Measurements from ENCODE around the gene DLGAP5.

DLGAP5 gene

GRCh38 chr14:55129428-55130195 is 61.8 kb downstream of the DLGAP5 start:
- DNase-seq (ENCODE audit: low read depth): peak; percentile 32

GRCh38 chr14:55129086-55129427 is 62.3 kb downstream of the DLGAP5 start, which contains the start of gene LGALS3:
TSS of gene LGALS3 (plus strand) at chr14:55129252. CDS start at chr14:55137374, 8,122 bp downstream.
- peak; percentile 20 for DNase-seq (ENCODE audit: low read depth)

GRCh38 chr14:55128386-55129085 is 62.8 kb downstream of the DLGAP5 start:
- no peak for DNase-seq (ENCODE audit: low read depth)

GRCh38 chr14:55127460-55127951 is 63.9 kb downstream of the DLGAP5 start:
- no peak for DNase-seq (ENCODE audit: low read depth)

- no peak for DNase-seq (ENCODE audit: low read depth)
Measured at GRCh38 chr14:55126932-55127459, 64.4 kb downstream of the DLGAP5 start.

- DNase-seq (ENCODE audit: low read depth): no peak
Measured at GRCh38 chr14:55126034-55126433, 65.4 kb downstream of the DLGAP5 start.

- DNase-seq (ENCODE audit: low read depth): no peak
Measured at GRCh38 chr14:55125403-55125802, 66.0 kb downstream of the DLGAP5 start.

GRCh38 chr14:55124774-55125386 is 66.5 kb downstream of the DLGAP5 start:
- no peak for DNase-seq (ENCODE audit: low read depth)

- no peak for DNase-seq (ENCODE audit: low read depth)
Measured at GRCh38 chr14:55123852-55124639, 67.3 kb downstream of the DLGAP5 start.

- no peak for DNase-seq (ENCODE audit: low read depth)
Measured at GRCh38 chr14:55123101-55123500, 68.3 kb downstream of the DLGAP5 start.

- DNase-seq (ENCODE audit: low read depth): no peak
Measured at GRCh38 chr14:55122440-55122986, 68.9 kb downstream of the DLGAP5 start.

GRCh38 chr14:55121628-55122439 is 69.6 kb downstream of the DLGAP5 start:
- DNase-seq (ENCODE audit: low read depth): no peak

GRCh38 chr14:55120571-55121495 is 70.6 kb downstream of the DLGAP5 start:
- no peak for DNase-seq (ENCODE audit: low read depth)

GRCh38 chr14:55118761-55119160 is 72.6 kb downstream of the DLGAP5 start:
- DNase-seq (ENCODE audit: low read depth): no peak

- no peak for DNase-seq (ENCODE audit: low read depth)
Measured at GRCh38 chr14:55117803-55118441, 73.5 kb downstream of the DLGAP5 start.

GRCh38 chr14:55116246-55117030 is 74.9 kb downstream of the DLGAP5 start:
- no peak for DNase-seq (ENCODE audit: low read depth)

- DNase-seq (ENCODE audit: low read depth): no peak
Measured at GRCh38 chr14:55115861-55116245, 75.5 kb downstream of the DLGAP5 start.

GRCh38 chr14:55115460-55115859 is 75.9 kb downstream of the DLGAP5 start:
- no peak for DNase-seq (ENCODE audit: low read depth)

Data from stimulated activated CD8-positive, alpha-beta memory T cell treated with anti-CD3 and anti-CD28 coated beads, Interleukin-4, amount 100 ng/mL, for 24 hours (primary cell).